ENCODE data around the gene CCDC85C. TPM values are rescaled to one million over a fixed set of nuclear protein-coding genes. Genes with fewer than 3 reads are reported as not detected.

Gene CCDC85C
- total RNA-seq, 5 donors from 2014 or later (not counting 1 experiment from before 2014, with no cell fraction given): 6.6 to 12.0 (median 9.1) TPM

- WGBS (ENCODE audit: insufficient coverage): 83% methylated on average over 11 of the region's 11 CpGs
Measured at GRCh38 chr14:99626041-99626648, 22.1 kb upstream of the CCDC85C start.

GRCh38 chr14:99625476-99625875 is 21.5 kb upstream of the CCDC85C start:
- H3K27me3 ChIP-seq (replicated peaks in 1 of 2; ENCODE audit: control insufficient read depth in 2 of 2, extremely low read depth in 1 of 2, insufficient read depth in 2 of 2, low read length in 1 of 2): peaks cover 0 to 75% of the 10 kb centered on the region in 2 experiments
- CTCF ChIA-PET: no interaction called here
- no peaks in the 10 kb centered on the region for H3K36me3 Mint-ChIP-seq
- H3K9me3 Mint-ChIP-seq: no peaks in the 10 kb centered on the region
- H3K4me3 Mint-ChIP-seq: no peak overlapping the region
- peaks cover 2 to 6% (median 4%) of the 10 kb centered on the region in 3 donors for H3K4me1 Mint-ChIP-seq
- DNase-seq: no peak
- H3K27me3 Mint-ChIP-seq: peaks cover 33 to 47% of the 10 kb centered on the region in 2 donors
- POLR2A ChIA-PET: no interaction called here
- H3K27ac Mint-ChIP-seq: no peak overlapping the region
- H3K9me3 ChIP-seq: no peaks in the 10 kb centered on the region
- peaks cover 0 to 9% of the 10 kb centered on the region in 2 experiments for H3K4me1 ChIP-seq (ENCODE audit: control insufficient read depth in 1 of 2, extremely low read depth in 1 of 2, insufficient read depth in 2 of 2, low read length in 2 of 2)
- H3K4me3 ChIP-seq (ENCODE audit: control insufficient read depth in 1 of 2, extremely low read depth in 1 of 2, low read length in 1 of 2): no peak overlapping the region
- no peak overlapping the region for H3K27ac ChIP-seq (ENCODE audit: low read length)
- ATAC-seq (replicated peaks in 1 of 4): no peak
- WGBS (ENCODE audit: insufficient coverage): no CpG with 5 or more reads among the region's 3 CpGs
- no peaks in the 10 kb centered on the region for H3K36me3 ChIP-seq (ENCODE audit: control insufficient read depth in 2 of 2, extremely low read depth in 1 of 2, insufficient read depth in 1 of 2, low read length in 1 of 2)

More at GRCh38 chr14:99626041-99626648, 22.1 kb upstream of the CCDC85C start:
- H3K36me3 ChIP-seq (ENCODE audit: control insufficient read depth in 2 of 2, extremely low read depth in 1 of 2, insufficient read depth in 1 of 2, low read length in 1 of 2): no peaks in the 10 kb centered on the region
- POLR2A ChIA-PET: no interaction called here
- H3K4me1 ChIP-seq (ENCODE audit: control insufficient read depth in 1 of 2, extremely low read depth in 1 of 2, insufficient read depth in 2 of 2, low read length in 2 of 2): peaks cover 0 to 7% of the 10 kb centered on the region in 2 experiments
- no peaks in the 10 kb centered on the region for H3K9me3 ChIP-seq
- ATAC-seq (replicated peaks in 1 of 4): no peak
- DNase-seq: no peak
- no peak overlapping the region for H3K27ac ChIP-seq (ENCODE audit: low read length)
- Mint-ChIP-seq H3K9me3 (no peaks in the 10 kb centered on the region), H3K27me3 (peaks cover 33 to 47% of the 10 kb centered on the region in 2 donors), H3K4me3 (no peak overlapping the region), H3K27ac (no peak overlapping the region), H3K36me3 (no peaks in the 10 kb centered on the region), H3K4me1 (peaks cover 2 to 6% (median 4%) of the 10 kb centered on the region in 3 donors)
- CTCF ChIA-PET: interaction anchor here in 1 of 2 donors (0.7 kb wide), 1 partner anchor 31 kb away, joined by 3 read pairs; no protein-coding TSS in a partner anchor
- H3K27me3 ChIP-seq (replicated peaks in 1 of 2; ENCODE audit: control insufficient read depth in 2 of 2, extremely low read depth in 1 of 2, insufficient read depth in 2 of 2, low read length in 1 of 2): peaks cover 0 to 68% of the 10 kb centered on the region in 2 experiments
- H3K4me3 ChIP-seq (ENCODE audit: control insufficient read depth in 1 of 2, extremely low read depth in 1 of 2, low read length in 1 of 2): no peak overlapping the region

DNA sequence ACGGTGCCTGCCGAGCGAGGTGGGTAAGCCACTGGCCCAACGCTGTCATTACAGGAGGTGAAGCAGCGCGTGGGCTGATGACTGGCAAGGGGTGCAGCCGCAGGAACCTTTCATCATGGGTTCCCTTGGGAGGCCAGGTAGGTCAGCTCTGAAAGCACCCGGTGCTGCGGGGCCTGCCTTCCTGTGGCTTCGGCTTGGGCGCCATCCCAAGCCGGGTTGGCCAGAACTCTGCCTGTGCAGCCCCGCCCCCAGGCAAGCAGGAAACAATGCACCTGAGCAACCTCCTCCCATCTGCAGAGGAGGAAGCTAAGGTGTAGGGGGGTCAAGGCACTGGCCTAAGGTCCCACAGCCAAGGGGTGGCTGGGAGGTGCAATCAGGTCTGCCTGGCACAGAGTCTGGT is 21.0 kb upstream of the CCDC85C start:
- no peaks in the 10 kb centered on the region for H3K36me3 ChIP-seq (ENCODE audit: control insufficient read depth in 2 of 2, extremely low read depth in 1 of 2, insufficient read depth in 1 of 2, low read length in 1 of 2)
- Mint-ChIP-seq H3K4me3 (no peak overlapping the region), H3K4me1 (peaks cover 3 to 6% (median 4%) of the 10 kb centered on the region in 3 donors), H3K36me3 (no peaks in the 10 kb centered on the region), H3K27me3 (peaks cover 33 to 47% of the 10 kb centered on the region in 2 donors), H3K9me3 (no peaks in the 10 kb centered on the region), H3K27ac (no peak overlapping the region)
- DNase-seq (no peak), ATAC-seq (replicated peaks in 1 of 4) (no peak)
- peaks cover 0 to 79% of the 10 kb centered on the region in 2 experiments for H3K27me3 ChIP-seq (replicated peaks in 1 of 2; ENCODE audit: control insufficient read depth in 2 of 2, extremely low read depth in 1 of 2, insufficient read depth in 2 of 2, low read length in 1 of 2)
- no peak overlapping the region for H3K4me3 ChIP-seq (ENCODE audit: control insufficient read depth in 1 of 2, extremely low read depth in 1 of 2, low read length in 1 of 2)
- ChIA-PET POLR2A (no interaction called here), CTCF (no interaction called here)
- WGBS (ENCODE audit: insufficient coverage): 87% methylated on average over 9 of the region's 13 CpGs
- H3K27ac ChIP-seq (ENCODE audit: low read length): no peak overlapping the region
- H3K4me1 ChIP-seq (ENCODE audit: control insufficient read depth in 1 of 2, extremely low read depth in 1 of 2, insufficient read depth in 2 of 2, low read length in 2 of 2): peaks cover 0 to 14% of the 10 kb centered on the region in 2 experiments
- no peaks in the 10 kb centered on the region for H3K9me3 ChIP-seq

GRCh38 chr14:99624024-99624423 is 20.0 kb upstream of the CCDC85C start:
- H3K9me3 Mint-ChIP-seq: no peaks in the 10 kb centered on the region
- Histone ChIP-seq H3K4me3 (ENCODE audit: control insufficient read depth in 1 of 2, extremely low read depth in 1 of 2, low read length in 1 of 2) (no peak overlapping the region), H3K27me3 (replicated peaks in 1 of 2; ENCODE audit: control insufficient read depth in 2 of 2, extremely low read depth in 1 of 2, insufficient read depth in 2 of 2, low read length in 1 of 2) (peaks cover 0 to 84% of the 10 kb centered on the region in 2 experiments), H3K36me3 (ENCODE audit: control insufficient read depth in 2 of 2, extremely low read depth in 1 of 2, insufficient read depth in 1 of 2, low read length in 1 of 2) (no peaks in the 10 kb centered on the region), H3K9me3 (no peaks in the 10 kb centered on the region), H3K27ac (ENCODE audit: low read length) (no peak overlapping the region), H3K4me1 (ENCODE audit: control insufficient read depth in 1 of 2, extremely low read depth in 1 of 2, insufficient read depth in 2 of 2, low read length in 2 of 2) (peaks cover 0 to 17% of the 10 kb centered on the region in 2 experiments)
- no peaks in the 10 kb centered on the region for H3K36me3 Mint-ChIP-seq
- ATAC-seq (replicated peaks in 1 of 4) (no peak), DNase-seq (no peak)
- H3K4me3 Mint-ChIP-seq: no peak overlapping the region
- H3K27me3 Mint-ChIP-seq: peaks cover 33 to 46% of the 10 kb centered on the region in 2 donors
- ChIA-PET POLR2A (interaction anchor here in 1 of 2 donors (0.6 kb wide), 1 partner anchor 31 kb away, joined by 3 read pairs; no protein-coding TSS in a partner anchor), CTCF (no interaction called here)
- H3K4me1 Mint-ChIP-seq: peaks cover 3 to 5% (median 5%) of the 10 kb centered on the region in 3 donors
- WGBS (ENCODE audit: insufficient coverage): 34% methylated on average over 2 of the region's 6 CpGs
- H3K27ac Mint-ChIP-seq: no peak overlapping the region

DNA sequence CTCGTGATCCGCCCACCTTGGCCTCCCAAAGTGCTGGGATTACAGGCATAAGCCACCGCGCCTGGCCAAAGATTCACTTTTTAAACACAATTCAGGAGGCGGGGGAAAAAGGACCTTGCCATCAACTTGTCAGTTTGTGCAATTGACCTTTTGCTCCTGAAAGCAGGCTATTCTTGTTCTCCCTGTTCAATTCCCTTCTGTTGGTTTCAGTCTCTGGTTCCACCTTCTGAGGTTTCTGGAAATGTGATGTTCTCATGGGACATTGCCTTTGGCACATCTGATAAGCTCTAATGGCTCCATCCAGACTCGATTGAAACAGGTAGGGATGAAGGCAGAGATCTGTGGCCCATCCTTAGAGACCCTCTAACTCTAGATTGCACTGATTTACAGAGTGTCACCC is 17.9 kb upstream of the CCDC85C start:
- H3K36me3 Mint-ChIP-seq: no peaks in the 10 kb centered on the region
- peaks cover 0 to 11% of the 10 kb centered on the region in 2 experiments for H3K4me1 ChIP-seq (ENCODE audit: control insufficient read depth in 1 of 2, extremely low read depth in 1 of 2, insufficient read depth in 2 of 2, low read length in 2 of 2)
- H3K4me1 Mint-ChIP-seq: peaks cover 0 to 4% (median 0%) of the 10 kb centered on the region in 3 donors
- ChIA-PET CTCF (no interaction called here), POLR2A (no interaction called here)
- WGBS (ENCODE audit: insufficient coverage): 83% methylated on average over 5 of the region's 6 CpGs
- peaks cover 0 to 90% of the 10 kb centered on the region in 2 experiments for H3K27me3 ChIP-seq (replicated peaks in 1 of 2; ENCODE audit: control insufficient read depth in 2 of 2, extremely low read depth in 1 of 2, insufficient read depth in 2 of 2, low read length in 1 of 2)
- H3K27me3 Mint-ChIP-seq: peaks cover 31 to 43% of the 10 kb centered on the region in 2 donors
- no peaks in the 10 kb centered on the region for H3K9me3 ChIP-seq
- no peak overlapping the region for H3K27ac ChIP-seq (ENCODE audit: low read length)
- DNase-seq: no peak
- no peak overlapping the region for H3K4me3 Mint-ChIP-seq
- no peaks in the 10 kb centered on the region for H3K9me3 Mint-ChIP-seq
- H3K4me3 ChIP-seq (ENCODE audit: control insufficient read depth in 1 of 2, extremely low read depth in 1 of 2, low read length in 1 of 2): no peak overlapping the region
- no peaks in the 10 kb centered on the region for H3K36me3 ChIP-seq (ENCODE audit: control insufficient read depth in 2 of 2, extremely low read depth in 1 of 2, insufficient read depth in 1 of 2, low read length in 1 of 2)
- ATAC-seq (replicated peaks in 1 of 4): no peak
- H3K27ac Mint-ChIP-seq: no peak overlapping the region

DNA sequence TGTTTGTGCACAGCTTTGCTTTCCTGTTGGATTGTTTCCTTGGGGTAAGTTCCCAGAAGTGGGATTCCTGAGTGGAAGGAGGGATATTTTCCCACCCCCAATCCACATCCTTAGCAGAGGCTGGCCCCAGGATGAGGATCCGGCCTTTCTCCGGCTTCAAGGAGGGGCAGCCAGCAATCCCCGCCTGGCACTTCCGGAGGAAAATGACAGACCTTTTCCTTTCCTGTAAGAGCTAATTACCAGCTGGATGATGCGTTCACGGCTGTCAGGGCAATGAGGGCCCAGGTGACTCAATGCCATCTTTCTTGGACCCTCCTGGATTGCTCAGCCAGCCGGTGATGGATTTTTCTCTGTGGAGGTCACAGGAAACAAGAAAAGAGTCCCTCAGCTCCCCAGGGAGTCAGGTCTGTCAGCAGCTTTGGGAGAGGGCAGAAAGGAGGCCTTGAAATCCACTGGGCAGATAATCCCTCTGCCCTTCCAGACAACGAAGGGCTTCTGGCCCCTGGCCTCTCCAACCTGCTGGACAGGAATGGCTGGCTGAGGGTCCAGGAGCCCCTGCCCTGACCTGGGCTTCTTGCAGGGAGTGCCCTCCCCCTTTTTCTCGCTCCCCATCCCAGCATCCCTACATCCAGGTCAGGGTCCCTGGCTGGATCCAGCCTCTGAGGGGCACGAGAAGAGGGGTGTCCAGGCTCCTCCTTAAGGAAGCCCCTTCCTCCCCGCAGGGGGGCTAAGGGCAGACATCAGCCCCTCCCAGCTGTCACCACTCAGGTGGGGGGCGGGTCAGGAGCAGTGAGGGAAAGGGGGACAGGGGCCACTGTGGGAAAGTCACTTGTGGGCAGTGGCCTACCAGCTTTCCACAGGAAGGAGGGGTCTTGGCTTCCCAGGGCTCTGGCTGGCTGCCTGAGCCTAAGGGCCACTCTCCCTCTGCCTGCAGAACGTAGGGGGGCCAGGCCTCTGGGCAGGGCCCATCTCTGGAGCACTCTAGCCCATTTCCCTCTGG is 16.1 kb upstream of the CCDC85C start:
- DNase-seq: no peak
- Mint-ChIP-seq H3K27me3 (peaks cover 38 to 43% of the 10 kb centered on the region in 2 donors), H3K4me1 (peaks cover 0 to 4% (median 0%) of the 10 kb centered on the region in 3 donors), H3K36me3 (no peaks in the 10 kb centered on the region), H3K27ac (no peak overlapping the region), H3K9me3 (no peaks in the 10 kb centered on the region), H3K4me3 (no peak overlapping the region)
- Histone ChIP-seq H3K9me3 (no peaks in the 10 kb centered on the region), H3K4me1 (ENCODE audit: control insufficient read depth in 1 of 2, extremely low read depth in 1 of 2, insufficient read depth in 2 of 2, low read length in 2 of 2) (peaks cover 0 to 11% of the 10 kb centered on the region in 2 experiments), H3K27ac (ENCODE audit: low read length) (no peak overlapping the region), H3K4me3 (ENCODE audit: control insufficient read depth in 1 of 2, extremely low read depth in 1 of 2, low read length in 1 of 2) (no peak overlapping the region), H3K36me3 (ENCODE audit: control insufficient read depth in 2 of 2, extremely low read depth in 1 of 2, insufficient read depth in 1 of 2, low read length in 1 of 2) (no peaks in the 10 kb centered on the region), H3K27me3 (replicated peaks in 1 of 2; ENCODE audit: control insufficient read depth in 2 of 2, extremely low read depth in 1 of 2, insufficient read depth in 2 of 2, low read length in 1 of 2) (peaks cover 0 to 79% of the 10 kb centered on the region in 2 experiments)
- POLR2A ChIA-PET: no interaction called here
- CTCF ChIA-PET: no interaction called here
- ATAC-seq (replicated peaks in 1 of 4): no peak
- WGBS (ENCODE audit: insufficient coverage): 24% methylated on average over 10 of the region's 13 CpGs
